Esophagus muscularis mucosa (tissue), 4 donors: ENCODE data around the gene SLC4A3.

Experiments
- EP300 ChIP-seq: sonication (generic); formaldehyde crosslinking; IDR thresholded peaks from one replicate; pipeline ENCODE4 v1.6.1; 2017; ENCODE audit warnings: antibody characterized with exemption
- POLR2A ChIP-seq: fragments of 450-650 bp; IDR thresholded peaks from one replicate; pipeline ENCODE4 v1.6.1; 2017; ENCODE audit warnings: antibody characterized with exemption, moderate library complexity, mild to moderate bottlenecking, low read depth
- TF ChIP-seq, protein P1 (sequence below), 3 experiments: fragments of 200-600 bp in 2 of 3; fragments of 450-650 bp in 1 of 3; sonication (generic) in 2 of 3; IDR thresholded peaks; one replicate each; pipeline ENCODE4 v1.5.1; 2017 to 2019; ENCODE audit warnings: antibody characterized with exemption in 3 of 3, mild to moderate bottlenecking in 2 of 3, moderate library complexity in 1 of 3

- TF ChIP-seq POLR2A = no peak
- TF ChIP-seq, protein P1, sequence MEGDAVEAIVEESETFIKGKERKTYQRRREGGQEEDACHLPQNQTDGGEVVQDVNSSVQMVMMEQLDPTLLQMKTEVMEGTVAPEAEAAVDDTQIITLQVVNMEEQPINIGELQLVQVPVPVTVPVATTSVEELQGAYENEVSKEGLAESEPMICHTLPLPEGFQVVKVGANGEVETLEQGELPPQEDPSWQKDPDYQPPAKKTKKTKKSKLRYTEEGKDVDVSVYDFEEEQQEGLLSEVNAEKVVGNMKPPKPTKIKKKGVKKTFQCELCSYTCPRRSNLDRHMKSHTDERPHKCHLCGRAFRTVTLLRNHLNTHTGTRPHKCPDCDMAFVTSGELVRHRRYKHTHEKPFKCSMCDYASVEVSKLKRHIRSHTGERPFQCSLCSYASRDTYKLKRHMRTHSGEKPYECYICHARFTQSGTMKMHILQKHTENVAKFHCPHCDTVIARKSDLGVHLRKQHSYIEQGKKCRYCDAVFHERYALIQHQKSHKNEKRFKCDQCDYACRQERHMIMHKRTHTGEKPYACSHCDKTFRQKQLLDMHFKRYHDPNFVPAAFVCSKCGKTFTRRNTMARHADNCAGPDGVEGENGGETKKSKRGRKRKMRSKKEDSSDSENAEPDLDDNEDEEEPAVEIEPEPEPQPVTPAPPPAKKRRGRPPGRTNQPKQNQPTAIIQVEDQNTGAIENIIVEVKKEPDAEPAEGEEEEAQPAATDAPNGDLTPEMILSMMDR (IDR thresholded peaks at IDR 0.05) = no peak
- no peak for TF ChIP-seq EP300
These were observed 4.7 kb downstream of the SLC4A3 start for GRCh38 chr2:219631904-219632759.
